AML-193 (cell line): Measurements from ENCODE around the gene ADAMTS17.

ENCODE experiments used
- DNase-seq, 2 experiments: peaks; one replicate each; lab custom pipeline; 2025; lab: John Stamatoyannopoulos, UW

ADAMTS17 gene

DNA sequence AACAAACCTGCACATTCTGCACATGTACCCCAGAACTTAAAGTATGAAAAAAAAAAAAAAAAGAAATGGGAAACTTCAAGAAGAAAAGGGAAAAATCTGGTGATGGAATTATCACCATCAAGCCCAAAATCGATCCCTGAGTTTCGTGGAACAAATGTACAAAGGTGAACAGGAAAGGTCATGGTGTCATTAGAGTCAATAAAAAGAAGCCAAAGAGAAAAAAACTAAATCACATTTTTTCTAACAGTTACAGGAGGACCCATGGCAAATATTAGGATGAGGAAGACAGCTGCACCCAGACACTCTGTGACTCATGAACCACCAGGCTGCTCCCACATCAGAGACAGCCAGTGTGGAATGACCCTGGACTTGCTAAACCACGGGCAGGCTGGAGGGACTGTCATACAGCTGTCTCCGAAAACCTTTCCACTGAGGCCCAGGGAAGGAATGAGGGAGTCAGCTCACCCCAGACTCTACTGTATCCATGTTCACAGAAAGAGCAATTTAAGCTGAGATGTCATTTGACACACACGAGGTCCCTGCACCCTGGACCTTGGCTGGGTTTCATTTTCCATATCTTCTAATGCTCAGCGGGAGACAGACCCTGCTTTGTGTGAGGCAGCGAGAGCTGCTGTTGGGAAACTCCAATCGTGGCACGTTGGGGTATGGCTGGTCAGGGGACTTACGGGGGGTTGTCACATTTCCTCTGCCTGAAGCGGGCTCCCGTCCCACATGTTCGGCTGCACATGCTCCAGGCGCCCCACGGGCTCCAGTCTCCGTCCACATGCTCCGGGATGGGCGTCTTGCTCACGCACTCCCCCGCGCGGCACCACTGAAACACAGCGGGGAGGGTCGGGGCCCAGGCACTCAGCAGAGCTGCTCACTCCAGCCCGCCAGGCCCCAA lies 210.2 kb downstream of the ADAMTS17 start:
- peak; percentile 15 to 18 for DNase-seq

DNA sequence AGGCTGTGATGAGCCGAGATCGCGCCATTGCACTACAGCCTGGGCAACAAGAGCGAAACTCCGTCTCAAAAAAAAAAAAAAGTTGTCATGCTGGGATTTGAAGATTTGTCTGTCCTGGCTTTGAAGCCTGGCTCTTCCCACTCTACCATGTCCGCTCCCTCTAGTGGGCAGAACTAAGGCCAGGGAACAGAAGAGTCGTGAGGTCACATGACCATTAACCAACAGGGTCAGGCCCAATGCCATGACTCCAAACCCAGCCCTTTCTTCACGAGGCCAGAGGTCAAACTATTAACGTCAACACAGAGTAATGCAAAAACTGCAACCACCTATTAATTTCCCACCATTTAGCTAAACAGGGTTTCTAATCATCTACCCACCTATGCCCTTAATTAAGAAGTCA lies 212.1 kb downstream of the ADAMTS17 start:
- DNase-seq = no peak

DNA sequence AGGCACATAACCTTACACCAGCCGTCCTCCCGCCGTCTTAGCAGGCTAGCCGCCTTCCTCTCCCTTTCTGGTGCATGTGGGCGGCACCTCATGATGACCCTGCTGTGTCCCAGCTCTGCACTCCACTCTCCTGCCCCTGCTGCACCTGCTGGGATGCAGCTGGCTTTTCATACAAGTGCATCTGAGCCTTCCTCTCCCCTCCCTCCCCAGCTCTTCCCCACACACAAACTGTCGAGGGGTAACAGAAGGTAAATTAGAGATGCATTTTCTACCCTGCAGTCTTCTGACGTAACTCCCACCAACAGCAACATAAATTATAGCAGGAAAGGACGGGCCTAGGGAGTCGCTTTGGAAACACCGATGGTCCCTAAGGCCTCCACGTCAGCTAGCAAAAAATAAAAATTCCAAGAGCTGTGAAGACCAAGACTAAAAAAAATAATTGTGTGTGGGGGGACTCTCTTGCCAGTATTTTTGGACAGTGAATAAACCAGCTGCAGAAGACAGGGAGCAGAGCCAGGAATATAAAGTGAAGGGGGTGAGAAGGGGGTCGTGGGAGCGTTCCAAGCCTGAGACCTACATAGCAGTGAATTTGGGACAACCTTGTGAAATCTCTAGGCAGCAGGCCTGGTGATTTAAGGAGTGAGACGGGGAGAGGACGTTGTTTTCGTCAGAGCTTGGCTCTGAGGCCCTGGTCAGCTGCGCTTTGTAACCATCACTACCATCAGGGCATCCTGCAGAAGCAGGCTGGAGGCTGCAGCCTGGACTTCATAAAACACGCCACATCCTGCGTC lies 216.2 kb downstream of the ADAMTS17 start:
- DNase-seq = no peak

DNA sequence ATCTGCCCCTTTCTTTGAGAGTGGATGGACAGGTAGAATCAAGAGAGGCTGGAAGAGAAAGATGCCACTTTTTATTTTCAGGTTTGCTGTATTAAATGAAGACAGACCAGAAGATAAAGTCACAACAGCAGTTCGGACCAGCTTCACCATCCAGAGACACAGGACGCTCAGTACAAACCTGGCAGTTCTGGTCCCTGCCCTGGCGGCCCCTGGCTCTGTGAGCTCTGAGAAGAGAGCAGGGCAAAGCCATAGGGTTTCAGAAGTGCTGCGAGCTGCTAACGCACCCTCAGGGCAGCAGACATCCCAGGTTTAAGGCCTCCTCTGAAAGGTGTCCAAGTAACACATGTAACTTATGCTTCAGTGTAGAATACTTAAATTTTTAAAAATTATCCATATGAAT lies 216.8 kb downstream of the ADAMTS17 start:
- no peak for DNase-seq

DNA sequence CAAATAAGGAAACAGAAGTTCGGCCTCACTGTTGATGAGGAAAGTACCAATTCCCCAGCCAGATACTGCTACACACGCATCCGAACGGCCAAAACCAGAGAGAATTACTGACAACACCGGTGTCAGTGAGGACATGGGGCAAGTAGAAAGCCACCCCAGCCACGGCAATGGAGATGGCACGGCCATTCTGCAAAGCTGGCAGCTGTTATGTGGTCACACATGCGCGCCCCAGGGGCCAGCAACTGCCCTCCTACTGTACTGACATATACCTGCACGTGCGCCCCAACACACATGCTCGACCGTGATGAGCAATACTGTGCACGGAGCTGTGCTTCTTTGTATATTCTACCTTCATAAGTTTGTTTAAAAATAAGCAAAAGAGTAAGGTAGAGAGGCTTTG lies 217.4 kb downstream of the ADAMTS17 start:
- DNase-seq = no peak

DNA sequence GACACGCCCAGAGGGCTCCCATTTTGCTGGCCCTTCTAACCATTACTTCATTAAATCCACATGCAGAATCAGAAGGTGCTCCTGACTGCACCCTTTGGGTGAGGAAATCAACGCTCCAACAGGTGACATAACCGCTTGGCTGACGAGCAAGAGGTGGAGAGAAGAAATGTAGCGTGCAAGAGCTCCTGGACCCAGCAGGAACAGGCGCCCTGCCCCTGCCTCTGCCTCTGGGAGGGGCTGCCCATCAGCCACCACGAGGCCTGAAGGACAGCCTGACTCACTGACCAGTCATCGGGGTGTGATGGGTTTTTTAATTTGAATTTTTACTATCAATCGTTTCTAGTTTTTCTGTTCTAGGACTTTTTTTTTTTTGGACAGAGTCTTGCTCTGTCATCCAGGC lies 218.2 kb downstream of the ADAMTS17 start:
- no peak for DNase-seq

DNA sequence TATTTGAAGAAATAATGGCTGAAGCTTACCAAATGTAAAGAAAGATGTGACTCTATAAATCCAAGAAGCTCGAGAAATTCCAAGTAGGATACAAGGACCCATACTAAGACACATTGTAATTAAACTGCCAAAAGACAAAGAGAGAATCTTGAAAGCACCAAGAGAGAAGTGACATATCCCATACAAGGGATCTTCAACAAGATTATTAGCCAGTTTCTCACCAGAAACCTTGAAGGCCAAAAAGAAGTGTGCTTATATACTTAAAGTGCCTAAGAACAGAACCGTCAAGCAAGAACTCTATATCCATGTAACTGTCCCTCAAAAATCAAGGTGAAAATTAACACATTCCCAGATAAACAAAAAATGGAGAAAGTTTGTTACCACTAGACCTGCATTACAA lies 220.5 kb downstream of the ADAMTS17 start:
- no peak for DNase-seq

DNA sequence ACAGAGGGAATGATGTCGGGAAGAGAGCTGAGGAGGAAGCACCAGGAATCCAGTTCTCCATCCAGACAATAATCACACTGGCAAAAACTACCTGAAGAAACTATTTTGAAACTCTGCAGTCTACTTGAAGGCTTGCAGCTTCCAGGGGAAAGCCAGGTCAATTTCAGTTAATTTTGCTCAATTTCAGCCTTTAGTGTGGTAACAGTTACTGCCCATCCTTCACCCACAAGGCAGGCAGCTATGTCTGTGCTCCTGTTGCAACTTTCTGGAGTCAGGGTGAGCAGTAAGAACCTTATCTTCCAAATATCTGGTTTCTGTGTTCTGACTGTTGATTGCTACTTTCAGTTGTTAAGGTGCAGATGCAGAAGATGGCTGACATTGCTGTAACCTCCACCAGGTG lies 221.7 kb downstream of the ADAMTS17 start:
- peak; percentile 21 to 49 for DNase-seq

DNA sequence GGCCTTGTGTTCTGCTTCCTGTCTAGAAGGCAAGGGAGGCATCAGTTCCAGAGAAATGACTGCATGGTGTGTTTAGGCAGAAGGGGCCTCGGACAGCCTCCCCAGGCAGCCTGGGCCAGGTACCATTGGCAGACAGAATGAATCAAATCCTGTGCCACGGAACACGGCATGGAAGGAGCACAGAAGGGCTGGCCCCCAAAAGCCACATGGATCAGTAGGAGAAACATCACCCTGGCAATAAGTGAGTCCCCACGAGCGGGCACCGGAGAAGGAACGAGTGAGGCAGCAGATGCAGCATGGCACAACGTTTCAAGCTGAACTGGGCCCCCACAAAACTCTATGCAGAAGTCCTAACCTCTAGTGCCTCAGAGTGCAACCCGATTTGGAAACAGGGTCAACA lies 223.2 kb downstream of the ADAMTS17 start:
- DNase-seq = no peak

DNA sequence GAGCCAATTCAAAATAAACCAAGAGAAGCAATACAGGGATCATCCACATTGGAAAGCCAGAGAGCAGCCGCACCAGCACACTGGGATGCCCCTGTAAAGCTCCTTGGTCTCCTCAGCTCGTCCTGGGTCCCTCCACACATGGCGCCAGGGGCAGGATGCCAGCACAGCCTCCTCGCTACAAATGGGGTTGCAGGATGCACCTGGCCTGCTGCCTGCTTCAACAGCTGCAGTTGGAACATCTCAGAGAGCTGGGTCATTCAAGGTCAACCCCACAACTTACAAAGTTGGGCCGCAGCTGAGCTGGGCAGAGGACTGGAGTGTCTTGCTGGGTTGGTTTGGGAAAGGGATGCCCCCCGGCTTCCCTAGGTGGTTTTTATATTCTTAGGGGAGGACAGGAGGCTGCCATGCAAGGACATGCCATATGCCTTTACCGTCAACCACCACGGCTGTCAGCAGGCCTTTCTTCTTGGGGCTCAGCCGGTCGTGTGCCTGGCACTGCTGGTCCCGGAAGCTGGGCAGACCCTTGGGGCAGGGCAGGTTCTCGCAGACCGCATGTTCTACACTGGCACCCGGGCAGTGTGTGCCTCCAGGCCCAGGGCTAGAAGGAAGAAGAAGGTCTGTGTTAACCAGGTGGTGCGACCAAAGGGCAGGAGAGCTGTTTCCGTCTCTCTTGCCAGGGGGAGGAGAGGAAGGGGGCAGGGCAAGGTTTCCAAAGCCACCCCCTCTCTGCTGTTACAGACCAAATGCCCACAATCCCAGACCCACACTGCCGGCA lies 225.2 kb downstream of the ADAMTS17 start:
- no peak for DNase-seq

DNA sequence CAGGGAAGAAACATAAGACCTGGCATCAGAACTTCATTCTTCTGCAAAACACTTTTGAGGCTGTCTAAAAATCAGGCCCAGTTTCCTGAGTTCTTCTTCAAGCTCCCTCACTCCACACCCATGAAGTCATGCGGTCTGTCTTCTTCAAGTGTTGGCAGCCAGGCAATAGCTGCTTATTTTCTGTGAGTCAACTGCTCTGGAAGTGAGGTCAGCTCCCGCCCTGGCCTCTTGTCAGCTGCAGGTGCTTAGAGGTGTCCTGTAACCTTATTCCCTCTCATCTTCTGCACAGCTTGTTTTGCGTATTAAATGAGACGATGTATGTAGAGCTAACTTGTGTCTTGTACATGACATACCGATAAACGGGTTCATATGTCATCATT lies 226.1 kb downstream of the ADAMTS17 start:
- DNase-seq = no peak

DNA sequence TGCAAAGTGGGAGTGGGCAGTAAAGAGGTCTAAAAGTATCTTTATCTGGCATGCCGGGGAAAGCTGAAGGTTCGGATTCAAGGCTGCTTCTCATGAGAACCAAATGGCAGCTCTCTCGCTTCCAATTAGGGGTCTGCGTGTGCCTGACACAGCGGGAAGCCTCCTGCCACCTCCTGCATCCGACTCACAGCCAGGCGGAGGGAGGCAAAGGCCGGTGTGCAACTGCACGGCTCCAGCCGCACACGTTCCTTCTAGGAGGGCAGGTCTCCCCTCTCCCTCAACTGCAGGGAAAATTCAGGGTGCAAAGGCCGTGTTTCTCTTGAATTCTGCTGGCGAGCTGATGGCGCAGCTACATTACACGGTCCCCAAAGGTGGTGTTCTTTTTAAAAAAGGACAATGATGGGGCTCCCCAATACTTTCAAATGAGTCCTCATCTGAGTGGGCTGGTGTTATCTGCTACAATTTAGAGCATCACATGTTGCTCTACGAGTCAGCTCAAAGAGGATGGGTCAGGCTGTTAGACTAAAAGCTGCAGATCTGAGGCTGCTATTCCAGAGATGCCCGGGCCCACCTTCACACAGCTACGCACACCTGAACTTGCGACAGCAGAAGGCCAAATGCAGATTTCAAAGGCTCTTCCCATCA lies 226.6 kb downstream of the ADAMTS17 start:
- DNase-seq = no peak

DNA sequence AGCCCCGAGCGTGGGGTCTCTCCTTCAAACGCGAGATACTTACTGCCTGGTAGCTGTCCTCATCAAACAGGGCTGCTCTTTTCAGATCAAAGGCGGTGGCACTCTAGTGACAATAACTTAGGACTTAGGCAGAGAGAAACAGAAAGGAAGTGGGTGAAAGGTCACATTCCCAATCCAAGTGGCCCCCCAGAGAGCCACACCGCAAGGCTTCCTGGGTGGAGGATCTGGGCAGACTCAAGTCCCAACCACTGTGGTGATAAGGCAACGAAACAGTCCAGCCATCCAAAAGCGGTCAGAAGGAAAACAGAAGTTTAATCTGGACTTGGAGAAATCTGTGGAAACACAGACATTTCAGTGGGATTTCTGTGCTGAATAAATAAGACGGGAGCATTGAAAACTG lies 227.2 kb downstream of the ADAMTS17 start:
- DNase-seq = no peak

DNA sequence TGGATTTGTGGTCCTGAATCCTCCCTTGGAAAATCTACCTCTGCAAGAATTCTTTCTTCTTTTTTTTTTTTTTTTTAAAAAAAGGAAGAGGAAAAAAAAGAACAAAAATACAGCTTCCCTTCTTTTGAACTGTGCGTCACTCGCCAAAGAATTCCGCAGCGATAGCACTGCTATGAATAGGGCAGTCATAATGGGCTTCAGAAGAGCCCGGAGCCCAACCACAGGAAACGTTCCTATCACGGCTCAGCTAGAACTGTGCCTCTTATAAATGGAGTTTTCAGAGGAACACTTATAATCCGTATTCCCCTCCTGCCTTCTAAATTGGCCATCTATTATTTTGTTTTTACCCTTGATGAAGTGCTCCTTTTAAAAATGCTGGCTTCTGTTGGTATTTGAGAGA lies 227.7 kb downstream of the ADAMTS17 start:
- DNase-seq = no peak

DNA sequence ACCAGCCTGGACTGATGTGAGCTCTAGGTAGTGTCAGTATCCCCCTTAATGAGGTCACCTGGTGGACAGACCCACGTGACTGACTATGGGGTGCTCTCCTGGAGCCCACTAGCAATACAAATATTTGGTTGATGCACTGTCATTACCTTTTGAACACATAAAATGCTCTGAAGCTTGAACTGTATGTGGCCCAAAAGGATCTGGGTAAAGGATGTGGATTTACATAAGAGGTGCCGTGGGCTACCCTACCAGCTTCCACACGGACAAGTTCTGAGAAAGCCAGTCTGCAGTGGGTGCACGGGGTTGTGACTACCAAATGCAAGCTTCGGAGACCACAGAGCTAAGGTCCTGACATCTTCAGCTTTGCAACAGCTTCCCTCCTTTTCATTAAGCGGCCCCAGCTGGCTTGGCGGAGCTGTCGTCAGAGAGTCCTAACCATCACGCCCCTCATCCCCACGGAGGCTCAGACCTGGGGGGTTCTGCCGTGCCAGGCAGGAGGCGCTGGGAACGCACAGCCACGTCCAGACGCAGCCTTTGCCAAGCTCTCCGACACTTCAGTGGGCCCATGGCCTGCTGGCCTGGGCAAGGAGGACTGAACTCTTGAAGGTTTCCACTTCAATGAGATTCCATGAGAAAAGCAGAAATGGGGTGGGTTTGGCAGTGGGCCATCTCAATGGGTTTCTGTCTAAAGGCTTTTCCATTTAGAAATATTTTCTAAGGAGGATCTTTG lies 228.3 kb downstream of the ADAMTS17 start:
- no peak for DNase-seq

DNA sequence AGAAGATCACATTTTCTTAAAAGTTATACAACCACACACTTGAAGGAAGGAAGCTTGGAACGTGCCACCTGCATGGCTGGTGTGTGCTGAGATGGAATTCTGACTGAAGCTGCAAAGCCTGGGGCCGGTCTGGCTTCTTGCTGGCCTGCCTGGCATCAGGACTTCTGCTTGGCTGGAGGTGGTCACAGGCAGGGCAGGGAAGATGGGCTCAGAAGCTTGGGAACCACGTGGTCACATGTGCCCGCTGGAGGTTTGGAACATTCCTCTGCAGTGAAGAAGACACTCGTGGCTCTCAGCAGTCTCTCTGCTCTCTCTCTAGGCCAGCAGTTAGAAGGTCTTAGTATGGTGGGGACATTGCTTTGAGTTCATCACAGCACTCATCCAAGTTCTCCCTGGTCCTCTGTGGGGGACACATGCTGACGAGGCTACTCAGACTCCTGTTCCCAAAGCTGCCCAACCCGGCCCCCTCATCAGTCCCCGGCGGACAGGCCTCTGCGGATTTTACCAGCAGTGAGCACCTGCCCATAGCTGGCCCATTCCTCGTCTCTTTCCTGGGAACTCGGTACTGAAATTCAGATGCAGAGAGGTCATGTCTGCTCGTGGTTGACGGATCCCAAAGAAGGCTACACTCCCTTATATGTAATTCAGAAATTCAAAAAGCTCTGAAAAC lies 229.0 kb downstream of the ADAMTS17 start:
- no peak for DNase-seq

DNA sequence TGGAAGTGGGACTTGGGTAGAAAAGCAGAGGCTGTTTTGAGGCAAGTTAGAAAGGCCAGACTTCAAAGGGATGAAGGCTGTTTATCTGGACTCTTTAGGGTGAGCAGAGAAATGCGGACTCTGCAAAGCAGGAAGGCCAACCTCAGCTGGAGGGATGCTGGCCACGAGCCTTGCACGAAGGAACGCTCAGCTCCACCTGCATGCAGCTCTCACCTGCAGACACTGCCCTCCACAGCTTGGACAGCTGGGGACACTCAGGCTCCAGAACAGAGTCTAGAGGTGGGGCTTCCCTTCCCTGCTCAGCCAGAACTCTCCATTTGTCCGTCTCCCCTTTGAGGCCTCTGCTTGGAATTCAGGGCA lies 229.7 kb downstream of the ADAMTS17 start:
- no peak for DNase-seq

DNA sequence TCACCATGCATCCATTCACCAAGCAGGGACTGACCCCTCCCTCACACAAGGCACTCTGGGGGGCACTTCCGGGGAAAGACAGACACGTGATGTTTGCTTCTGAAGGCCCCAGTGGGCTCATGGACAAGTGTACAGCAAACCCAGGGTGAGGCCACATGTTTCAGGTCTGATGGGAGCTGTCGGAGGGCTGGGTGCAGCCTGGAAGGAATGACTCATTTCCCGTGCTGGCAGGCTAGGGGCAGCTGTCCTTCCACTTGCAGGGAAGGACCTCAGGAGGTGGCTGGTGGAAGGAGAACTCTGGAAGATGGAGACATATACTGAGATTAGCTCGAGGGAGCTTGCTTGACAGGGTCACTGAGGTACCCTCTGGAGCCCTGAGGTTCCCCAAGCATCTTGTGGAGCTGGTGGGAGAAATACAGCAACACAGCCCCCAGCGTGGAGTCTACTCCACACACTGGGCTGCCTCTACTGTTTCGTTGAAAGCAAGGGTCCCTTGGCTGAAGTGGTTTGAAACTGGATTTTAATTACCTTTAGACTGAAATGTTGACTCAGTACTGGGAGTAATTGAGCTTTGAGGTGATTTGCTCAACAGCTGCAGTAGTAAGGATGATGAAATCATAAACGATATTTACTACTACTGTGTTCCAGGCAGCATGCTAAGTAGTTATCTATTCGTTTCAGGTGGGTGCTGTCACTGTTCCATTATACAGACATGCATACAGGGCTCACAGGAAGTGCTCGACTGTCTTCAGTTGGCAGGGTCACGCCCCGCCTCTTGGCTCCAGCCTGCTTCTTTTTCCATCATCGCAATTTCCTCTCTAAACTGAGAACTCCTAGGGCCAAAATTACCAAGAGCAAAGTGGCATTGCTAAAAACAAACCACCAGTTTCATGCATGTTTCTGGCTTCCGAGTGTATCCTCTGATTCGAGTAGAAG lies 230.4 kb downstream of the ADAMTS17 start:
- DNase-seq = peak; percentile 16 to 18

DNA sequence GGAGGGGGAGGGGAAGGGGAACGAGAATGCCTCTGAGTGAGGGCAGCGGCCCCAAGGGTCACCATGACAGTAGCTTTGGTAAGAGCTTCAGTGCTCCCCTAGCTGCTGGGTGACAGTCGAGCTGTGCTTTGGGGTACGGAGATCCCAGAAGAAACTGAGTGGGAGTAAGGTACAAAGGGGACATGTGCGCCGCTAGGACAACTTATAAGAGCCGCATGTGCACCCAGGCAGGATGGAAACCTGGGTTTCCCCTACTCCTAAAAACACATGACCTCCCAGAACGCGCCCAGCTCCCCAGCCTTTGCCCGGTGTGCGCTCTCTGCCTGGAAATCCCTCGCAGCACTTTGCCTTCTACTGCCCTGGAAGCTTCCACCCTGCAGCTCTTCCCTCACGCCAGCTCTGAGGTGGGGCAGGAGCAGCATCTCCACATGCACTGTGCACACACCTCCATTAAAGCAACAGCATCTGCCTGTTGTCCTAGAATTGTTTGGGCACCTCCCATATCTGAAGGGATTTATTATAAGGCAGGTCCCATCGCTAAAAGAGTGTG lies 232.2 kb downstream of the ADAMTS17 start:
- DNase-seq = no peak
